Midbrain (tissue), 1 donor: ENCODE data around the gene IMPDH2.

ENCODE experiments used
- DNase-seq: peaks from one replicate; lab custom pipeline; 2025; lab: John Stamatoyannopoulos, UW

The IMPDH2 gene

DNA sequence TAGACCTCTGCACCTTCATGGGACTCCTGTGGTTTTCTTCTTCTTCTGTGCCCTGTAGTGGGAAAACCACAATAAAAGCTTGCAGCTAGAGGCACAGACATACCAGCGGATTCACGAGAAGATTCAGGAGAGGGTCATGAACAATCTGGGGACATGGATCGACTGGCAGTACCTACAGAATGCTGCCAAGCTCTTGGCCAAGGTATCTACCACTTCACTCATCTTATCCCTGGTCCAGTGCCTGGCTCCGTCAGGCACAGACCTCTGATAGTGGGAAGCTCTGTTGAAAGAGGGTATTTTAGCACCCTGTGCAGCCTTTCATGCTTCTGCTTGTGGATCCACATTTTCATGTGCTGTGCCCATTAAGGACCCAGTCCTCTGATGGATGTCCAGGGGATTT is 48.9 kb downstream of the IMPDH2 start:
- DNase-seq: no peak

DNA sequence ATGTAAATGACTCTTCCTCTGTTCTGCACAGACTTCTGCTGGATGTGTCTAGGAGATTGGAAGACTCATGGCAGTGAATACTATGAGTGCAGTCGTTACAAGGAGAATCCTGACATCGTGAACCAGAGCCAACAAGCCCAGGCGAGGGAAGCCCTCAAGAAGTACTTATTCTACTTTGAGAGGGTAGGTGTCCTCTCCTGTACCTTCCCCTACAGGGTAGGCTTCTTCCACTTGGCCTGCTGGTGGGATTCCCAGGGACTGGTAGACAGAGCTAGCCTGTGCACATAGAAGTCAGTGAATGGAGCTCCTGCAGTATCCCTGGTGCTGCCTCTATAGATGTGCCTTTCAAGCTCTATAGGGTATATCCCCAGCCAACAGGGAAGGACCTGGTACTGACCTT is 49.7 kb downstream of the IMPDH2 start:
- DNase-seq: no peak
